Measurements from ENCODE around the gene PDLIM1.

The PDLIM1 gene

GRCh38 chr10:95290461-95291364, at the start of gene PDLIM1:
Gene PDLIM1 (minus strand): TSS chr10:95291003. CDS start chr10:95290915, 88 bp downstream.
- DNase-seq, result peak; percentile 3 to 19

GRCh38 chr10:95339863-95340262, 49.1 kb upstream of the PDLIM1 start:
- no peak for DNase-seq

GRCh38 chr10:95337423-95338160, 46.8 kb upstream of the PDLIM1 start:
- DNase-seq, result no peak

- DNase-seq, result no peak
These were observed 45.9 kb upstream of the PDLIM1 start for GRCh38 chr10:95336702-95337101.

- no peak for DNase-seq
These were observed 45.3 kb upstream of the PDLIM1 start for GRCh38 chr10:95335933-95336699.

GRCh38 chr10:95334805-95335144, 44.0 kb upstream of the PDLIM1 start:
- no peak for DNase-seq

GRCh38 chr10:95333997-95334804, 43.4 kb upstream of the PDLIM1 start:
- no peak for DNase-seq

- DNase-seq, result no peak
These were observed 42.0 kb upstream of the PDLIM1 start for GRCh38 chr10:95332666-95333249.

GRCh38 chr10:95331596-95332130, 40.9 kb upstream of the PDLIM1 start:
- no peak for DNase-seq

GRCh38 chr10:95330966-95331453, 40.2 kb upstream of the PDLIM1 start:
- DNase-seq, result no peak

GRCh38 chr10:95329296-95329695, 38.5 kb upstream of the PDLIM1 start:
- DNase-seq, result no peak

- no peak for DNase-seq
These were observed 37.2 kb upstream of the PDLIM1 start for GRCh38 chr10:95328013-95328412.

- DNase-seq, result no peak
These were observed 36.6 kb upstream of the PDLIM1 start for GRCh38 chr10:95327367-95327766.

GRCh38 chr10:95326396-95326795, 35.6 kb upstream of the PDLIM1 start:
- no peak for DNase-seq

- no peak for DNase-seq
These were observed 35.1 kb upstream of the PDLIM1 start for GRCh38 chr10:95325863-95326262.

GRCh38 chr10:95324436-95325268, 33.8 kb upstream of the PDLIM1 start:
- no peak for DNase-seq

- no peak for DNase-seq
These were observed 30.9 kb upstream of the PDLIM1 start for GRCh38 chr10:95321554-95322301.

GRCh38 chr10:95319239-95319638, 28.4 kb upstream of the PDLIM1 start:
- no peak for DNase-seq

GRCh38 chr10:95315509-95315908, 24.7 kb upstream of the PDLIM1 start:
- no peak for DNase-seq

Data from inflammatory macrophage treated with lipopolysaccharide for 1 hour (primary cell).